Fibroblast of skin of right biceps (primary cell): ENCODE measurements around the gene ADAM21.
"Not testable (repeated sequence)": the region's sequence is repeated elsewhere in the genome, so short reads cannot be mapped to it uniquely, and the experiment has no call there.

Source experiments
- DNase-seq: peaks from one replicate; pipeline ENCODE4 v3.0.0-alpha.2; 2013

ADAM21 gene

DNA sequence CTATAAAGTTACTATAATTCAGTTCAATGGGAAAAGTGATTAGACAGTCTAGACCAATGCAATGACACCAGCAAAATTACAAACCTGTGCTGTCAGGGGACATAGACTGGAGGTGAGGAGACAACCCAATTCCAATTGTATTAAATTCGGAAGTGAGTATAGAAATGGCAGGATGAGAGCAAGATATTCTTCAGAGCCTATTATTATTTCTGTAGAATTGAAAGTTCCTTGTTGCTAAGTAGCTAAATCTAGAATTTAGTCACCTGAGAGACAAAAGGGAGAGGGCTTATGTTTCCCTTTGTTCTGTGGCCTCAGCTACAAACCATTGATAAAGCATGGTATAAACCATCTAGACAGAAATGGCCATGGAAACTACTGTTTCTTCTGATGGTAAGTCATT lies at the start of gene ADAM21:
Gene ADAM21, plus strand, starts transcription at position 301 of the 400 bp plus-strand sequence. CDS start 5,326 bp downstream, outside the sequence.
- no peak for DNase-seq

DNA sequence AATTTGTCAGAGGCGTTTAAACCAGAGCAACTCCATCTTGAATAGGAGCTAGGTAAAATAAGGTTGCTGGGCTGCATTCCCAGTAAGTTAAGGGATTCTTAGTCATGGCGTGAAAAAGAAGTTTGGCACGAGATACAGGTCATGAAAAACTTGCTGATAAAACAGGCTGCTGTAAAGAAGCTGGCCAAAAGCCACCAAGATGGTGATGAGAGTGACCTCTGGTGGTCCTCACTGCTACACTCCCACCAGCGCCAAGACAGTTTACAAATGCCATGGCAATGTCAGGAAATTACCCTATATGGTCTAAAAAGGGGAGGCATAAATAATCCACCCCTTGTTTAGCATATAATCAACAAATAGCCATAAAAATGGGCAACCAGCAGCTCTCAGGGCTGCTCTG lies 48.6 kb upstream of the ADAM21 start:
- DNase-seq = peak; percentile 34

GRCh38 chr14:70406216-70406615 lies 45.8 kb upstream of the ADAM21 start:
- not testable (repeated sequence) for DNase-seq

DNA sequence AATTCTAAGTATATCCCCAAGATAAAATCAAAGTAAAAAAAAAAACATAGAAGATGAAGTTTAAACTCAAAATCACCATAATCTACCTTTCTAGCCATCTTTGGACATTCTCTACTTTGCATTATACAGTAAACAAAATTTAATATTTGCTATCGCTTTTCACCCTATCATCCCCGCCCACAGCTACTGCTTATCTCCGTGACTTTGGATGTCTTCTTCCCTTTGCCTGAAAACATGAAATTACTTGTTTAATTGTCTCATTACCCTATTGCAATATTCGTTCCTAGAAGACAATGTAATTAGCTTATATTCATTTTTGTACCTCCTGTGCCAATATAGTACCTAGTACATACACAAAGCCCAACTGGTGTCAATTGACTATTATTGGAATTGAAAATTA lies 44.4 kb upstream of the ADAM21 start:
- no peak for DNase-seq

DNA sequence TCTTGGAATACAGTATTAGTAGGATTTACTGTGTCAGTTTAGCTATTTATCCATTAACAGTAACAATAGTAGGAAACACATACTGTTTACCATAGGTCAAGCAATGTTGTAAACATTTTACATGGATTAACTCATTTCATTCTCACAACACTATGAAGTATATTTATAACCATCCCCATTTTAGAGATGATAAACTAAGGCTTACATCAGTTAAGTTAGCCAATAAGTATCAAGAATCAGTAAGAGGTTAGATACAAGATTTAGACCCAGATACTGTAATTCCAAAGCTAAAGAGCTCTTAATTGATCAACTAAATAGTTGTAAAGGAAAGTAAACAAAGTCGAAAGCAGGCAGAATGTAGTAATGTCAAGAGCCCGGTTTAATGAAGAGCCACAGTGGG lies 36.2 kb upstream of the ADAM21 start:
- no peak for DNase-seq

DNA sequence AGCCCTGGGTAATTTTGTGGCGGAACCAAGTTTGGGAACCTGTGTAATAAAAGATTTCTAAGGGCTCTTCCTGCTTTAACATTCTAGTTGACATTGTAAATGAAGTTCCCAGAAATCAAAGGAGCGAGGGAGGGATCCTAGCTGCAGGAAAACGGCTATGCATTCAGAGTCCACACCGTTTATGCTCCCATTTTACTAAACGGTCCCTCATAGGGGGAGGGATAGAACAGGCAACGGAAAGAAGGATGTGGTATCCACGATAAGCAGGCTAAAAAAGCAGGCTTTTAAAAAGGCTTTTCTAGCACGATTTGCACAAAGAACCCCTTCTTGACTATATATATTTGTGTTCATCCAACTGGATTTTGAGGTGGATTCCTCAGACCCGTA lies 35.6 kb upstream of the ADAM21 start:
- DNase-seq = peak; percentile 15

GRCh38 chr14:70416725-70417349 lies 35.1 kb upstream of the ADAM21 start, which contains the start of gene SYNJ2BP:
Gene SYNJ2BP, minus strand, starts transcription at chr14:70417090. Its CDS starts 127 bp downstream, at chr14:70416963.
- DNase-seq = peak; percentile 75

- DNase-seq = not testable (repeated sequence)
Observed at GRCh38 chr14:70419270-70419931, 32.6 kb upstream of the ADAM21 start.

- DNase-seq = no peak
Observed at GRCh38 chr14:70422538-70422937, 29.4 kb upstream of the ADAM21 start.

DNA sequence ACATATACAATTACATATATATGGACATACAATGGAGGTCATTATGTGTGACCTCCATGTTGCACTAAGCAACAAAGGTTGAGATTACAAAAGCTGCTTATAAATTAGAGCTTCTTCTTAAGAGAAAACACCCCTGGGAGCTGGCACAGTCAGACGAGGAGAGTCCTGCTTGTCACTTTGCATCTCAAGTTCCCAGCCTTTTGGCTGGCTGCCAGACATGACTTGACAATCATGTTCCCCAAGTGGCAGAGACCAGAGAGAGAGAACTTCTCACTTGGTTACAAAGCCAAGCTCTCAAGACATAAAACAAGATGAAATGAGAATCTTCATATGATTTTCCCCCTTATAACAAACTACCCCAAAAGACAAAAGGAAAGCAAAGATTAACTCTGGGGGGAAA lies 26.6 kb upstream of the ADAM21 start:
- no peak for DNase-seq

GRCh38 chr14:70426555-70426954 lies 25.4 kb upstream of the ADAM21 start:
- not testable (repeated sequence) for DNase-seq

DNA sequence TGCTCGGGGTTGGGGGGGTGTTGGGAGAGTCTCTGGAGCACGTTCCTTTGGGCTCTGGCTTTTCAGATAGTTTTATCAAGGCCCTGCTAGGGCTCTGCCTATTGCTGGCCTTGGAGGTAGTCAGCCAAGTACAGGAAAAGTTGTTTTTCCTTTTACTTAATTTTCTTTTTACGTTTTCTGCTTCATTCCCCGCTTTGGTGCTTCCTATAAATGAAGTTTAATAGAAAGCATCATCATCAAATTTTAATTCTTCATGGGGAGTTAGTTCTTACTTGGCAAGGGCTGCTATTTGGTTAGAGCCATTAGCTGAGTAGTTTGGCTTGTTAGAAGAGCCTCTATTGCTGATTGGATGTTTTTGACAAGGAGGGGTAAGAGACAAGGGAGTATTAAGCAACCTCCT lies 15.1 kb upstream of the ADAM21 start:
- no peak for DNase-seq

DNA sequence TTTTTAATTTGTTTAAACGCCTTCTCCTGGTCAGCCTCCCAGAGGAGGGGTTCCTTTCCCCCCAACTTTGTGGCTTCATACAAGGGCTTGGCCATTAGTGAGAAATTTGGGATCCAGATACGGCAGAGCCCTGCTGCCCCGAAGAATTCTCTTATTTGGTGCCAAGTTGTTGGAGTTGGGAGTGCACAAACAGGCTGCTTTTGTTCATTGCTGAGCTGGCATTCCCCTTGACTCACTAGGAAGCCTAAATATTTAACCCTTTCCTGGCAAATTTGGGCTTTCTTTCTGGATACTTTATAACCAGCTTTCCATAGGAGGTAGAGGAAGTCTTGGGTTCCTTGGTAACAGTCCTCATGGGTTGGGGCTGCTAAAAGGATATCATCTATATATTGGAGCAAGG lies 10.3 kb upstream of the ADAM21 start:
- DNase-seq = no peak

- DNase-seq = no peak
Observed at GRCh38 chr14:70442750-70443149, 9.2 kb upstream of the ADAM21 start.

DNA sequence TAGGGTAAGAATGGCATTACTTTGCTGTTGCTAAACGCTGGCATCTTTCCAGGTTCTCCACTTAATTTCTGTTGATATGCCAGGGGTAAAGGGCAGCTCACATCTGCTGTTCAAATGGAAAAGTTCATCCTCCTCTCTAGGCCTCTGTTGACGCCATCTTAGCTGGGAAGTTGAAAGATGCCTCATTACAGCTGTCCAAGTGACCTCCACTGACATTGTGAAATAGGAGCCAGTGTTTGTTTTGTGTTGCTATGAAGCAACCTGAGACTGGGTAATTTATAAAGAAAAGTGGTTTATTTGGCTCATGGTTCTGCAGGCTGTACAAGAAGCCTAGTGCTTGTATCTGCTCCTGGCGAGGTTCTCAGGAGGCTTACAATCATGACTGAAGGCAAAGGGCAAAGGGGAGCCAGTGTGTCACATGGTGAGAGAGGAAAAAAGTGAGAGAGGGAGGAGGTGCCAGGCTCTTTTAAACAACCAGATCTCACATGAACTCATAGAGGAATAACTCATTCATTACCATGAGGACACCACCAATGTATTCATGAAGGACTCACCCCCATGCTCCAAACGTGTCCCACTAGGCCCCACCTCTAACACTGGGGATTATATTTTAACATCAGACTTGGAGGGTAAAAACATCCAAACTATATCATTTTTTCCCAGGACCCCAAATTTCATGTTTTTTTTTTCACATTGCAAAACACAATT lies 3.2 kb upstream of the ADAM21 start:
- no peak for DNase-seq

GRCh38 chr14:70454731-70455130 lies 2.8 kb downstream of the ADAM21 start:
- no peak for DNase-seq

DNA sequence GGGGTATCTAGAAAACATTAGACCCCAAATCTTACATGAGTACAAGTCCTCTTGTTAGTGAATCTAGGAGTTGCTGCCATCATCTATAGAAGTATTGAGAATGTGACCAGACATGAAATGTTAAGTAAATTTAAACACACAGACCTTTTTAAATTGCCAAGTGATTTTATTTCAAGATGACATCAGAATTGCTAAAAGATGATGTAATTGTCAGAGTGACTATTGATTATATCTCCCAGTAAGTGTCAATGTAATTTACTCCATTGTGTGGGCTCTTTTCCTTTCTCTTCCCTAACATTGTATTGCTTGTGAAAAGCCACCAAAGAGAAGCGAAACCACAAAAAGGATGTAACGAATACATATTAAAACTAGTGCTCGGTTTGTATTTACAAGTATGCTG lies 16.8 kb downstream of the ADAM21 start:
- no peak for DNase-seq

DNA sequence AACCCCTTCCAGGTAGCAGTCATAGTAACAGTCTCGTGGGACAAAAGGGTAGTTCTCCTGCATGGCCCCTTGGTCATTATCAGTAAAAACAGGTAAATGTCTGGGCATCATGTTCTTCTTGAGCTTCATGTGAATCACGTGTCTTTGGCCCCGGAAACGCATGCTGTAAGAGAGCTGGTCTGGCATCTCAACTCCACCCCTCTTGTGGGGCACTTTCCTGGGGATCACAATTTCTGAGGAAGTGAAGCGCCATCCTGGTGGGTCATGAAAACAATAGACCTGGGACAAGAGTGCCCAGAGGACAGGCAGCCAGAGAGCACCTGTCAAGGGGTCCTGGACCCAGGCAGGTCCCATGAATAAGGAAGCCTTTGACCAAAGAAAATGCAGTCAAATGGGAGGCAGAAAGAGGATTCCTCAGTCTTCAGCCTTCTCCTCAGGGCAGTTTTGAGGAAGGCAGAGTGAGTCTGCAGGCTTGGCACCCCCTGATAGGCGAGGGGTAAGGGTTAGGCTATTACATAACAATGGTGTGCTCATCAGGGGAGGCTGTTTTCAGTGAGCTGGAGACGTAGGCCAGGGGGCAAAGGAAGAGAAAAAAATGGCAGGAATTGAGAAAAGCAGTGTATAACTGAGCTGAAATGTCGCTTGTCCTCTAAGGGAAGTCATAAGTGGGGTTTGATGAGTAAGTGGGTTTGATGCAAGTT lies 19.0 kb downstream of the ADAM21 start:
- DNase-seq = not testable (repeated sequence)

GRCh38 chr14:70472253-70473159 lies 20.5 kb downstream of the ADAM21 start:
- DNase-seq = no peak

DNA sequence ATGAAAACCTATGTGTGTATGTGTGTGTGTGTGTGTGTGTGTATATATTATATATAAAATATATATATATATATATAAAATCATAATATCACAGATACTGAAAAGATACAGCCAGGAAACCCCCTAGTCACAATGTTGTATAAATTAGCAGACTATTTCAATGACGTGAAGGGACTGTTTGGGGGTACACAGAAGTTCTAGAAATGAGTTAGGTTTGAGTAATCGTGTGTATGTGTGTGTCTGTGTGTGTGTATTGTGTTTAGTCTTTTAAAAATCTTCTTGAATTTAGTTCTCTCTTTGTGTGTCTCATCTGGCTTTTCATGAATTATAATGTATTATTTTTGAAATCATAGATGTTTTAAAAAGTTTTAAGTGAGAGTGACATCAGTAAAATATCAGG lies 21.9 kb downstream of the ADAM21 start:
- no peak for DNase-seq

DNA sequence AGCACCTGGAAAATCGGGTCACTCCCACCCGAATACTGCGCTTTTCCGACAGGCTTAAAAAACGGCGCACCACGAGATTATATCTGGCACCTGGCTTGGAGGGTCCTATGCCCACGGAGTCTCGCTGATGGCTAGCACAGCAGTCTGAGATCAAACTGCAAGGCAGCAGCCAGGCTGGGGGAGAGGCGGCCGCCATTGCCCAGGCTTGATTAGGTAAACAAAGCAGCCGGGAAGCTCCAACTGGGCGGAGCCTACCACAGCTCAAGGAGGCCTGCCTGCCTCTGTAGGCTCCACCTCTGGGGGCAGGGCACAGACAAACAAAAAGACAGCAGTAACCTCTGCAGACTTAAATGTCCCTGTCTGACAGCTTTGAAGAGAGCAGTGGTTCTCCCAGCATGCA lies 23.5 kb downstream of the ADAM21 start:
- DNase-seq = not testable (repeated sequence)
